Cerebellar nuclear complex (tissue), 1 donor: ENCODE measurements around the gene DNAH17.

Source experiments
- DNase-seq, 2 experiments: peaks; one replicate each; lab custom pipeline; 2025; lab: John Stamatoyannopoulos, UW

DNAH17 gene, protein sequence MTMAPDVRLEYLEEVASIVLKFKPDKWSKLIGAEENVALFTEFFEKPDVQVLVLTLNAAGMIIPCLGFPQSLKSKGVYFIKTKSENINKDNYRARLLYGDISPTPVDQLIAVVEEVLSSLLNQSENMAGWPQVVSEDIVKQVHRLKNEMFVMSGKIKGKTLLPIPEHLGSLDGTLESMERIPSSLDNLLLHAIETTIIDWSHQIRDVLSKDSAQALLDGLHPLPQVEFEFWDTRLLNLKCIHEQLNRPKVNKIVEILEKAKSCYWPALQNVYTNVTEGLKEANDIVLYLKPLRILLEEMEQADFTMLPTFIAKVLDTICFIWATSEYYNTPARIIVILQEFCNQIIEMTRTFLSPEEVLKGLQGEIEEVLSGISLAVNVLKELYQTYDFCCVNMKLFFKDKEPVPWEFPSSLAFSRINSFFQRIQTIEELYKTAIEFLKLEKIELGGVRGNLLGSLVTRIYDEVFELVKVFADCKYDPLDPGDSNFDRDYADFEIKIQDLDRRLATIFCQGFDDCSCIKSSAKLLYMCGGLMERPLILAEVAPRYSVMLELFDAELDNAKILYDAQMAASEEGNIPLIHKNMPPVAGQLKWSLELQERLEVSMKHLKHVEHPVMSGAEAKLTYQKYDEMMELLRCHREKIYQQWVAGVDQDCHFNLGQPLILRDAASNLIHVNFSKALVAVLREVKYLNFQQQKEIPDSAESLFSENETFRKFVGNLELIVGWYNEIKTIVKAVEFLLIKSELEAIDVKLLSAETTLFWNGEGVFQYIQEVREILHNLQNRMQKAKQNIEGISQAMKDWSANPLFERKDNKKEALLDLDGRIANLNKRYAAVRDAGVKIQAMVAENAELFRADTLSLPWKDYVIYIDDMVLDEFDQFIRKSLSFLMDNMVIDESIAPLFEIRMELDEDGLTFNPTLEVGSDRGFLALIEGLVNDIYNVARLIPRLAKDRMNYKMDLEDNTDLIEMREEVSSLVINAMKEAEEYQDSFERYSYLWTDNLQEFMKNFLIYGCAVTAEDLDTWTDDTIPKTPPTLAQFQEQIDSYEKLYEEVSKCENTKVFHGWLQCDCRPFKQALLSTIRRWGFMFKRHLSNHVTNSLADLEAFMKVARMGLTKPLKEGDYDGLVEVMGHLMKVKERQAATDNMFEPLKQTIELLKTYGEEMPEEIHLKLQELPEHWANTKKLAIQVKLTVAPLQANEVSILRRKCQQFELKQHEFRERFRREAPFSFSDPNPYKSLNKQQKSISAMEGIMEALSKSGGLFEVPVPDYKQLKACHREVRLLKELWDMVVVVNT (N-terminal part only)

DNA sequence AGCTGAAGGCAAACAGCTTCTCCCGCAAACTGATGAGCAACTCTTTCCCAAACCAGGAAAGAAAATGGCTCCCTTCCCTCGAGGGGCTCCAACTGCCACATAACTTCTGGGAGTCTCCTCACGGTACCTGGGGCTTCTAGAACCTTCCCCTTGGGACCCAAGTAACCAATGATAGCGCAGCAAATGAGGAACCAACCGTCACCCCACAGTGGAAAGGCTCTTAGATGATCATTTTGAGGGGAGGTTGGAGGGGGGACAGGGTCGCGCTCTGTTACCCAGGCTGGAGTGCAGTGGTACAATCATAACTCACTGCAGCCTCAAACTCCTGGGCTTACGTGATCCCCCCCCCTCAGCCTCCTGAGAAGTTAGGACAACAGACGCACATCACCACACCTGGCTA lies at the start of gene DNAH17:
Gene DNAH17, minus strand, starts transcription at position 101 of the 400 bp plus-strand sequence. CDS start 2,339 bp downstream, outside the sequence.
- no peak for DNase-seq

DNA sequence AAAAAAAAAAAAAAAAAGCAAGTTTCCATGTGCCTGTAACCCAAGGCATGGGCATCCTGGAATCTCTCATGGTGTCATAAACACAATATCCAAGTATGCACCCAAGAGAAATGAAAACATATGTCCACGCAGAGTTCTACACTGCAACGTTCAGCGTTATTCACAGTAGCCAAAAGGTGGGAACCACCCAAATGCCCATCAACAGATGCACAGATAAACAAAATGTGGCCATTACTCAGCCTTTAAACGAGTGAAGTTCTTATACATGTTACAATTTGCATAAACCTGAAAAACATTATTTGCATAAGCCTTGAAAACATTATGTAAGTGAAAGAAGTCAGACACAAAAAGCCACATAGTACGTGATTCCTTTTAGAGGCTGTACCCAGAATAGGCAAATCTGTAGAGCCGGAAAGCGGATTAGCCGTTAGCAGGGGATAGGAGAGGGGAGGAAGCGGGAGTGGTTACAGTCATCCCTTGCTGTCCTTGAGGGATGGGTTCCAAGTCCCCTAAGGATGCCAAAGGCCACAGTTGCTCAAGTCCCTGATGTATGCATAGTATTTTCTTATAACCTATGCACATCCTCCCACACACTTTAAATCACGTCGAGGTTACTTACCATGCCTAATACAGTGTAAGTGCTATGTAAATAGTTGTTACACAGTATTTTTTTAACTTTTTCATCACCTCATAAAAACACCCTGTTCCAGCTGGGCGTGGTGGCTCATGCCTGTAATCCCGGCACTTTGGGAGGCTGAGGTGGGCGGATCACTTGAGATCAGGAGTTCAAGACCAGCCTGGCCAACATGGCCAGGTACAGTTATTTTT lies 47.3 kb upstream of the DNAH17 start:
- no peak for DNase-seq

DNA sequence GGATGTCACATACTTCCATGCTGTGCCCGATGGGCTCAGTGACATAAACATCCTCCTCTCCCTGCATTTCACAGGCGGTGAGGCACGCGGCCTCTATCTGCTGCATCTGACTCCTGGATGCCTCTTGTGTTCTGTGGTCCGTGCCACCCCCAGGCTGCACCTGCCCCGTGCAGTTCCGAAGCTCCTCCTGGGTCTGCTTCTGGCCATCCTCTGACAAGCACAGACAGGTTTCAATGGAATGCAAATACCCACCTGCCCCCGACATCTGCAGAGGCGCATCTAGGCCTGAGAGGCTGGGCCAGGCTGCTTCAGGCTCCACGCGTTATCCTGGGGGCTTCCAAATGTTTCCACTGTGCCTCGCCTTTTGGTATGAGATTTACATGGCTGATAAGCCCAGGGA lies 46.3 kb upstream of the DNAH17 start:
- no peak for DNase-seq

DNA sequence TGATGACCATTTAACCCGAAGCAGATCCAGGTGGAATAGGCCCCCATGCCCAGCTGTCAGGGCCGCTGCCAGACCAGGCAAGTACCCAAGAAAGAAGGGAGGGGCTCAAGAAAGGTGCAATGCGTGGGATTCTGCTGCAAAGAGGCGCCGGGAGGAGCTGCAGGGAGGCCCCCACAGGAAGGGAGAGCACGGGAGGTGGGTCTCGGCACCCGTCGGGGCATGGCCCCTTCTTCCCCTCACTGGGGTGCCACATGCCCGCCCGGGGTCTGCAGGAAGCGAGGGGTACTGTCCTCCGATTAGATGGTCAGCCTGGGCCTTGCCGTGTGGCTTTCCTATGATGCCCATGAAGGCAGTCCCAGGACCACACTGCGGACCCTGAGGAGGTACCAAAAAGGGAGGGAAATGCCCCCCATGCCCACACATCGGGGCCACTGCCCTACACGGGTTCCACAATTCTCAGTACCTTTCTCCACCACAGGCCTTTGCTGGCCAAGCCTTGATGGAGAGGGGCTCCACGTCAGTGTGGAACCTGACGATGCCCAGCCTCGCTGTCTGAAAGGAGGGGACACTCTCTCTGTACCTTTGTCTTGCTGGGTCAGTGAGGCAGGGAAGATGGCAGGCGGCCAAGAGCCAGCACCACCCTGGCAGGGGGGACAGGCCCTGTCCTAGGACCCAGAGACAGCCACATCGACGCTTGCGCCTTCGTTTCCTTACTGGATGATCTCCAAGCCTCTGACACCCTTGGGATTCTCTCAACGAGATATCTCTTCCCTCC lies 45.5 kb upstream of the DNAH17 start:
- no peak for DNase-seq

DNA sequence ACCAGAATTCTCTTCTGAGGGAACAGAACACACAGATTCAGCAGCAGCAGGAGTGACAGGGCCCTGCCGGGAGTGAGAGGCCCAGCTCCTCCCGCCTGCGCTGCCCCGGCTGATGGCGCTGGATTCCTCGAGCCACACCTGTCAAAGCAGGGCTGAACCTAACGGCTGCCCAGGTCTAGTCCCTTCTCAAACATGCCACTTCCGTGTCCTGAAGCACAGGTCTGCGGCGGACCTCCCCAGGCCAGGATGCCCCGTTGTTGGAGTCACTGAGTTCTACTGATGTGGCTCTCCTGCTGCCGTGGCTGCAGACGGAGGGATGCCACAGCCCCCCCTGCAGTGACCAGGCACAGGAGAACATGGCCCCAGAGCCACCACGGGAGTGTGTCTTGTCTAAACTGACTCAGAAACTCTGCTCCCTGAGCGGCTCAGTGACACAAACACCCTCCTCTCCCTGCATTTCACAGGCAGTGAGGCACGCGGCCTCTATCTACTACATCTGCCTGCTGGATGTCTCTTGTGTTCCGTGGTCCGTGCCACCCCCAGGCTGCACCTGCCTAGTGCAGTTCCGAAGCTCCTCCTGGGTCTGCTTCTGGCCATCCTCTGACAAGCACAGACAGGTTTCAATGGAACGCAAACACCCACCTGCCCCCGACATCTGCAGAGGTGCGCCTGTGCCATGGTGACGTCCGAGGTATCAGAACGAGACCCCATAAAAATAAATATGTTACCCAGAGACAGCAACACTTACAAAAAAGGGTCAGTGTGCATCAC lies 44.7 kb upstream of the DNAH17 start:
- no peak for DNase-seq

DNA sequence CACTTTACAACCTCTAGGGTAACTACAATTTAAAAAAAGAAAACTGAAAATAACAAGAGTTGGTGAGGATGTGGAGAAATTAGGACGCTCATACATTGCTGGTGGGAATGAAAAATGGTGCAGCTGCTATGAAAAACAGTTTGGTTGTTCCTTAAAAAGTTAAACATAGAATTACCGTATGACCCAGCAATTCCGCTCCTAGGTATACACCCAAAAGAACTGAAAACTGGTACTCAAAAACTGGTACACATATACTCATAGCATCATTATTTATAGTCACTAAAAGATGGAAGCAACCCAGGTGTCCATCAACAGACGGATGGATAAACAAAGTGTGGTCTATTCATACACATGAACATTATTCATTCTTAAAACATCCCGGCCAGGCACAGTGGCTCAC lies 42.9 kb upstream of the DNAH17 start:
- no peak for DNase-seq

DNA sequence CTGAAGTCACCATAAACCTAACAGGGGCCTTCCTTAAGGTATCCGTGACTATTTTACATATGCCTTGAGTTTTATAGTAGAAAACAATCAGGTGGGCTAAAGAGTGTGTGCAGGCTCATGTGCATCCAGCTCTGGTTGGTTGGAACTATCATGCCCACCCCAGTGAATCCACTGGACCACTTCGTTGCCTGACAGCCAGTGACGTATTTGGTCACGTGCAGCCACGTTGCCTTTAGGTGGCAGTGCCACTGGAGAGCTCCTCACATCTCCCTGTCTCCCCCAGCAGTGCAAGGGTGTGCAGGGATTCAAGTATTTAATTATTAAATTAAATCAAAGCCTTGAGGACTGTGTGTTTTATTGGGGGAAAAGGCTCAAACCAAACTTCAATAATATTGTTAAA lies 42.1 kb upstream of the DNAH17 start:
- DNase-seq, result no peak

DNA sequence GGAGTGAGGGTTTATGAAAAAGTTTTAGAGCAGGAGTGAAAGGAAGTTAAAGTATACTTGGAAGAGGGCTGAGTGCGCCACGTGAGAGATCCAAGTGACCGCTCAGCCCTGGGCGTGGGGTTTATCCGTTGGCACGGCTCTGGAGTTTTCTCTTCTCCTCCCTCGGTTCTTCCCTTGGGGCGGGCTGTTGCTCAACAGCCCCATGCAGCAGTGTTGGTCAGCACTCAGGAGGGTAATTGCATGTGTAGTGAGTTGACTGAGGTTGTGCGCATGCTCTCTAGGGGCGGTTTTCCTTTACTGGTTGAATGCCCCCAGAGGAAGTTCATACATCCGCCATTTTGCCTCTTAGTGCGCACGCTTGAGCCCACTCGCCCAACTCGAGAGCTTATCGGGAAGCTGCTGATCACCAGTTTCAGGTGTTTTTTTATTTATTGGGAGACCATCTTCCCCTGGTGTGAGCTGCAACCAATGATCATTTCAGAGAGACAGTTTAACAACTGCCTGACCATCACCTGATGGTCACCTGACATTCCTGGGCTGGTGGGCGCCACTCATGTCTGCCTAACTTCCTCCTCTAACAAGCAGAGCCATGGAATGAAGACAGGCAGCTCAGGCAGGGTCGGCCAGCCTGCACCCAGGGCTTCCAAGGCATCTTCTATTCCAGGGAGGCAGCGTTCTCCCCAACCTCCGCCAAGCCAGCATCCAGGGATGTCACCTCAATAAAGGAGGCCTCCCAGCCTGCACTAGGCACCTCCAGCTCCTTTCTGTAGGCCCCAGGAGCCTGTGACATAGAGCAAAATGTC lies 41.3 kb upstream of the DNAH17 start:
- no peak for DNase-seq

DNA sequence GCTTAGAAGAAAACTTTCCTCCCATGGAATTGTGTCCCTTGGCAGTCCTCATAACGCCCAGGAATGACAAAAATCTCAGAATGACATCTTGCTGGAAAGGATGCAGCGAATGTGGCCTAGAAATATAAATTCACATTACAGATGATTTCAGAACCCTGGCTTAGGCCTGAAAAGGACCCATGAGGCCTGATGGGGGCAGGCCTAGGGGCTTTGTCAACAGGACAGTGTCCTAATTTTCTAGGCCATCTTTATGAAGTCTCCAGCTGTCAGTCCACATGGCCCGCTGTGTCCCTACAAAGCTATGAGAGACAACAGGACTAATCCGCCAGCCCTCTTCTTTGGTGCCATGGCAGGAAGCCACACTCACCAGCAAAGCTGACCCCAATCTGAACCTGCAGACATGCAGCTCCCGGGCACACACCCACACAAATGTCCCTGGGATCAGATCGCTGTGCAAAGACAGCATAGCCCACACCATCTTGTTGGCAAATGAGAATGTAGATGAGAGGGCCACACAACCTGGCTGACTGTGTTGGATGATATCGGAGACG lies 40.4 kb upstream of the DNAH17 start:
- DNase-seq, result peak; percentile 26 to 69

DNA sequence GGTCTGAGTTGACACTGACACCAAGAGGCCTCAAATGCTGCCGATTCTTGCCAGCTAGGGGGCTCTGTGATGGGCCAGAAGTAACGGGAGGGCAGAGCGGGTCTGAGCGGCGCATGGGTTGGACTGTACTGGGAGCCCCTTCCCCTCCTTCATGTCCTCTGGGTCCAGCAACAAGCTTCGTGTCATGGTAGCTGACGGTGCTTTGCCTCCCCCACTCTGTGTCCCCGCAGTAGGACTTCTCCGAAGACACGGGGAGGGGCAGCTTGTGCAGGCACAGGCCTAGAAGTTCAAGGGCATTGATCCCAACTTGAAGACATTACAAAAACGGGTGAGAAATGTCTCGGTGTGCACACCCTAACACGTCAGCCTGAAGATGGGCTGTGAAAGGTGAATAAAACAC lies 39.8 kb upstream of the DNAH17 start:
- DNase-seq, result no peak

DNA sequence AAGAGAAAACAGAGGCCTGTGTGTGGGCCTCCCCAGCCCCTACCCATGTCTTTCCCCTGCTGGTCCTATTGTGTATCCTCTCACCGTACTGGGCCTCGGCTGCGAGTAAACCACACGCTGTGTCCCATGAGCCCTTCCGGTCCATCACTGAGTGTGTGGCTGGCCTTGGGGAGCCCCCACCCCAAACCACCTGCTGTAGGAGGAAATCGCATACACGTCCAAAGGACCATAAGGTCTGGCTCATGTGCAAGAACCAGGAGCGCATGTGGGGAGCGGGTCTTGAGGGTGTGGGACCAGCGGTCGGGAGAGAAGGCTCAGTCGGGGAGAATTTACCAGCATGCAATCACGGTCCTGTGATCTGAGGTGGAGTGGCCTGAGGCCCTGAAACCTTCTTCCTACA lies 38.4 kb upstream of the DNAH17 start:
- no peak for DNase-seq

DNA sequence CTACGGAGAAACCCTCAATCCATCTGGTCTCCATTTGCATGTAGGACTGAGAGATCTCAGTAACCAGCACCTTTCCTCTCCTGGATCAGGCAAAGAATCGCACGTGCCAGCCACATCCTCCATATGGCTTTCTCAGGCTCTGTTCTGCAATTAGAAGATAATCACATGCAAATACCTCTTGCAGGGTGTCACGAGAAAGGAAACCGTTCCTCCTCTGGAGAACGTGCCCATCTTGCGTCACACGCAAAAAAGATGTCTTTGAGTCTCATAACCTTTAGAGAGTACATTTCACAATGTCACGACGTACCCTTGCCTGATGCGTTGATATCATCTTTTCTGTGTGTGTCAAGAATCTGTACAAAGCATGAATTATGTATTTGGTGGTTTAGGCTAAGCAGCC lies 36.2 kb upstream of the DNAH17 start:
- DNase-seq, result no peak

DNA sequence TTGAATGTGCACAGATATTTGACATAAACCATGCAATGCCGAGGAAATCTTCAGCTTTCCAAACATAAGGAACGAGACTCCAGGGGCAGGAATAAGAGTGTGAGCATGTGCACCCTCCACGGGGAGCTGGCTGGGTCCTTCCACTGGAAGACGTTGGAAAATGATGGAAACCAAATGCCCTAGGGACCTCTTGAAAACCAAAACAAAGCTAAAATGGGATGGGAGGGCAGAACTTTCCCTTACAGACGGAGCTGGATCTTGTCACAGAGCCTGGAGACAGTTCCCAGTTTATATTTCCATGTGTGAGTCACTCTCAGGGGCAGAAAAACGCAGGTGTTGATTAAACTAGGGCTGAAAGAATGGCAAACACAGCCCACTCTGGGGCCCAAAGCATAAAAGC lies 34.4 kb upstream of the DNAH17 start:
- no peak for DNase-seq

DNA sequence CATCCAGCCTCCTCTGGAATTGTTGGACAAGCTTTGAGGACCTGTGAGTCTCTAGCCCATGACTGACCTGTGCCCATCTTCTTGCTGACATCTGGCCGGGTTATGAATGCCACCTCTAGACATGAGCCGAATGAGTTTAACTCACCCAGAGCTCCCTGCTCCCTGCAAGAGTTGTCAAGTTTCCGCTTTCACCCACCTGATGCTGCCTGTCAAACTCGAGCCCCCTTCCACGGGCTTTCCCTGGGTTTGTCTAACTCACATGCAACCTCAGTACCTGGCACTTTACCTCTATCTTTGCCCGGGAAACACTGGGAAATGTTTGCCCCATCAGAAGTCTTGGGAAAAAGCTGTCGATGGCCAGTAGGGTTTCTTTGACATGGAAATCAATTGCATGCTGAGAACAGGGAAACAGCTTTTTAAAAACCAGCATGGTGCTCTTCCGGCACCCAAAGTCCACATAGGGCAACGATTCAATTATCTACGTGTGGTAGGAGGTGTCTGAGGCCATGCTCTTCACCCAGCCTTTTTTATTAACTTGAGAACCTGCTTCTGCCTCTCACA lies 33.8 kb upstream of the DNAH17 start:
- DNase-seq, result no peak

DNA sequence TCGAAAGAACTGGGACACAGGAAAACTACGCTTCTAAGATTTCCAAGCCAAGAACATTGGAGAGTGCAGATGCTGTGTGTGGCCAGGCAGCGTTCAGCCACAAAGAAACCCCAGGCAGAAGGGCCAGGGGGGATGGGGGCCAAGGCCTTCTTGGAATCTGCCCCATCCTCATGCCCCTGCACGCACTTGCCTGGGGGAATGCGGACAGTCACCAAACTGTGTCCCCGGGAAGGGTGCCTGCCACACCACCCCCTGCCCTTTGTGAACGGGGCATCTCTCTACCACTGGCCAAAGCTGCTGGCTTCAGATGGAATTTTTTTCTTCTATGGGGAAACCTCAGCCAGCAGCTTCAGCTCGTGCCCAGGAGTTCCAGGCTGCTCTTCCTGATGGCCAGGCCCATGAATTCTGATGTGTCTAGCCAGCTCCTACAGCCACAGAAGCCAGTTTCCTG lies 32.0 kb upstream of the DNAH17 start:
- no peak for DNase-seq

DNA sequence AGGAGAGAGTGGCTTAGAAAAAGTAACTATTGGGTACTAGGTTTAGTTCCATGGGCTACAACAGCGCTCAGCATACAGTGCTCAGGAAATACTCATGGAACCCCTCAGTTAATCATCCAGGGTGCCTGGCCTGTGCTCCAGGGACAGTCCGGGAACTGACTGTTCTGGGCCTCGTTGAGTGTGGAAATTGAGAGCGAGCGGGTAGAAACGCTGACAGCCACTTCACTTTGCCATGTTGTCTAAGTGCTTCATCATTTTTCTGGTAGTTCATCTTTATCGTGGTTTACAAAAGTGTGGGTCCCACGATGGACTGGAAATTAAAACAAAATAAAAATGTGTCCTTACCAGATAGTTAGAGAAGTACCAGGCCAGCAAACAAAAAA lies 31.6 kb upstream of the DNAH17 start:
- no peak for DNase-seq

DNA sequence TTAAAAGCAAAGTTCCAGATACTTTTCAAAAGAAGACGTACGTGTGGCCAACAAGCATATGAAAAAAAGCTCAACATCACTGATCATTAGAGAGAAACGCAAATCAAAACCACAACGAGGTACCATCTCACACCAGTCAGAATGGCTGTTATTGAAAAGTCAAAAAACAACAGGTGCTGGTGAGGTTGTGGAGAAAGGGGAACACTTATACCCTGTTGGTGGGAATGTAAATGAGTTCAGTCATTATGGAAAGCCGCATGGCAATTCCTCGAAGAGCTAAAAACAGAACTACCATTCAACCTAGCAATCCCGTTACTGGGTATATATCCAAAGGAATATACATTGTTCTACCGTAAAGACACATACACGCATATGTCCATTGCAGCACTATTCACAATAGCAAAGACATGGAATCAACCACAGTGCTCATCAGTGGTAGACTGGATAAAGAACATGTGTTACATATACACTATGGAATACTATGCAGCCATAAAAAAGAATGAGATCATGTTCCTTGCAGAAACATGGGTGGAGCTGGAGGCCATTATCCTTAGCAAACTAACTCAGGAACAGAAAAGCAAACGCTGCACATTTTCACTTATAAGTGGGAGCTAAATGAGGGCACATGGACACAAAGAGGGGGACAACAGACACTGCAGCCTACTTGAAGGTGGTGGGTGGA lies 31.1 kb upstream of the DNAH17 start:
- DNase-seq, result no peak

DNA sequence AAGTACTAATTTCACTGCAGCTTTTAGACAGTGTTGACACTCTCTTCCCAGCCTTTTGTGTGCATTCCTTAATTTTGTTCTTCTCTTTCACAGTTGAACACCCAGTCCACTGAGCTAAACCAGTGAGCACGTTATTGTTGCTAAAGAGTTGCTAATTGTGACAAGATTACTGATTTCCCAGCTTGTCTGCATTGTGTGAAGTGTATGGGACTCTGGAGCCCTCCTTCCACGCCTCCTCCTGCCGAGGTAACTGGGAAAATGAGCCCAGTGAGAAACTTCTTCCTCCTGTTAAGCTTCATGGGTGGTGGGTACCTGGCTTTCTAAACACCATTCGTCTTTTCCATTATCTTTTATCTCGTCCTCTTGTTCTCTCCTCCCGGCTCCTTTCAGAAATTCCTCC lies 29.8 kb upstream of the DNAH17 start:
- DNase-seq, result no peak
